ENCODE results near the gene DEF6. TPM values are rescaled to one million over a fixed set of nuclear protein-coding genes. Genes with fewer than 3 reads are reported as not detected.

Gene DEF6
- total RNA-seq, 1 experiment from 2014 or later: 37.3 TPM

DNA sequence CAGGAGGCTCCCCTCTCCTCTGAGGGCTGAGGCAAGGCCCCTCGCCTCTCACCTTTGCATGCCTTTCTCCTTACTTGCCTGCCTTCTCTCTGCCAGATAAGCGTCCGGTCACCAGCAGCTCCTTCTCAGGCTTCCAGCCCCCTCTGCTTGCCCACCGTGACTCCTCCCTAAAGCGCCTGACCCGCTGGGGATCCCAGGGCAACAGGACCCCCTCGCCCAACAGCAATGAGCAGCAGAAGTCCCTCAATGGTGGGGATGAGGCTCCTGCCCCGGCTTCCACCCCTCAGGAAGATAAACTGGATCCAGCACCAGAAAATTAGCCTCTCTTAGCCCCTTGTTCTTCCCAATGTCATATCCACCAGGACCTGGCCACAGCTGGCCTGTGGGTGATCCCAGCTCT lies 23.5 kb downstream of the DEF6 start:
- no peaks in the 10 kb centered on the region for H3K27me3 ChIP-seq (ENCODE audit: low read length)
- CTCF ChIA-PET: no interaction called here
- no peaks in the 10 kb centered on the region for H3F3A ChIP-seq (ENCODE audit: low read length, unreplicated experiment)
- no peaks in the 10 kb centered on the region for H3K9me3 ChIP-seq (ENCODE audit: low read length)
- no peak for ATAC-seq
- H3K79me2 ChIP-seq (ENCODE audit: low read length): no peaks in the 10 kb centered on the region
- no peaks in the 10 kb centered on the region for H4K20me1 ChIP-seq (ENCODE audit: low read length)
- no peak overlapping the region for H3K9ac ChIP-seq (ENCODE audit: low read length)
- H3K9me2 ChIP-seq (replicated peaks; ENCODE audit: low read length): no peaks in the 10 kb centered on the region
- H2AFZ ChIP-seq (ENCODE audit: low read length): no peak overlapping the region
- no peak for DNase-seq
- POLR2A ChIA-PET (ENCODE audit: unreplicated experiment): interaction anchor here (0.6 kb wide), 1 partner anchor 390 kb away, joined by 5 read pairs; no protein-coding TSS in a partner anchor
- H3K4me3 ChIP-seq (ENCODE audit: low read length): no peak overlapping the region
- H3K27ac ChIP-seq (ENCODE audit: low read length): no peak overlapping the region
- peaks cover 9% of the 10 kb centered on the region for H3K4me1 ChIP-seq (ENCODE audit: insufficient read depth, low read length)
- H3K36me3 ChIP-seq (ENCODE audit: low read depth, low read length): 0 out of 2 replicates have a peak, but pooled peaks cover 5% of the 10 kb centered on the region
- intact Hi-C loops (cut with micrococcal nuclease): no loop called here
- TF ChIP-seq EZH2 (IDR thresholded peaks at IDR 0.05; ENCODE audit: low read length, unreplicated experiment): no peak
- TF ChIP-seq, protein P1, sequence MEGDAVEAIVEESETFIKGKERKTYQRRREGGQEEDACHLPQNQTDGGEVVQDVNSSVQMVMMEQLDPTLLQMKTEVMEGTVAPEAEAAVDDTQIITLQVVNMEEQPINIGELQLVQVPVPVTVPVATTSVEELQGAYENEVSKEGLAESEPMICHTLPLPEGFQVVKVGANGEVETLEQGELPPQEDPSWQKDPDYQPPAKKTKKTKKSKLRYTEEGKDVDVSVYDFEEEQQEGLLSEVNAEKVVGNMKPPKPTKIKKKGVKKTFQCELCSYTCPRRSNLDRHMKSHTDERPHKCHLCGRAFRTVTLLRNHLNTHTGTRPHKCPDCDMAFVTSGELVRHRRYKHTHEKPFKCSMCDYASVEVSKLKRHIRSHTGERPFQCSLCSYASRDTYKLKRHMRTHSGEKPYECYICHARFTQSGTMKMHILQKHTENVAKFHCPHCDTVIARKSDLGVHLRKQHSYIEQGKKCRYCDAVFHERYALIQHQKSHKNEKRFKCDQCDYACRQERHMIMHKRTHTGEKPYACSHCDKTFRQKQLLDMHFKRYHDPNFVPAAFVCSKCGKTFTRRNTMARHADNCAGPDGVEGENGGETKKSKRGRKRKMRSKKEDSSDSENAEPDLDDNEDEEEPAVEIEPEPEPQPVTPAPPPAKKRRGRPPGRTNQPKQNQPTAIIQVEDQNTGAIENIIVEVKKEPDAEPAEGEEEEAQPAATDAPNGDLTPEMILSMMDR (conservative IDR thresholded peaks at IDR 0.05; ENCODE audit: low read depth, low read length): no peak
- no peak for TF ChIP-seq EZH2phosphoT487 (IDR thresholded peaks at IDR 0.05; ENCODE audit: borderline replicate concordance, low read length)
- H3K4me2 ChIP-seq (ENCODE audit: low read length): no peak overlapping the region
- TSS peak; percentile 40 for BruUV-seq (replicated peaks)

DNA sequence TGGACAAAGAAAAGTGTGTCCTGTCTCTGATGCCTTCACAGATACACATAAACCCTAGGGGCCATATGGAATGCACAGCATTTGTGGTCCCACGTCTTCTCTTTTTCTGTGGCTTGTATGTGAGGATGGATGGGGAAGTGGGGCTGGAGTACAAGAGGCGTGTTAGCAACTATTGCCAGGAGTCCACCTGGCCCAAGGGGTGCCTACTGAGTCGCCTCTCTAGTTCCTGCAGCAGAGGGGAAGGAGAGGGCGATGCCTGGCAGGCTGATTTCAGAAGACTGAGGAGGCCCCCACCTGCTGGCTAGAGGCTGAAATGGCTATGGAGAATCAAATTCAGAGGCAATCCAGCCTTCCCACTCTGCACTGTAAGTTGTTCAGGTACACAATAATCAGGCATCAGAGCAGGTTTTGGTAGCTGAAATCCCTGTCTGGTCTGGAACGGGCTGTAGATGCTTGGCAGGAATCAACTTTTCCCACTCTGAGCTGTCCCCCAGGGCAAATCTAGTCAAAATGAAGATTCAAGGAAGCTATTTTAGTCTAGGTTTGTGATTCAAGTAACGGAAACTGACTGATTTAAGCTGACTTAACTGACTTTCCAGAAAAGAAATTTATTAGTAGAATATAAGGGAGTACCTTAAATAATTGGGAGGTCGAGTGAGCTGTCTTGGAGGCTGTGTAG lies 29.9 kb downstream of the DEF6 start:
- H3K9ac ChIP-seq (ENCODE audit: low read length): no peak overlapping the region
- ChIA-PET CTCF (interaction anchor here (1.0 to 1.4 kb wide), 2 partner anchors 9 to 30 kb away, joined by 4 to 7 read pairs; partner anchors contain the start of gene DEF6), POLR2A (ENCODE audit: unreplicated experiment) (interaction anchor here (0.6 kb wide), 1 partner anchor 146 kb away, joined by 5 read pairs; no protein-coding TSS in a partner anchor)
- no peaks in the 10 kb centered on the region for H3K9me3 ChIP-seq (ENCODE audit: low read length)
- 0 out of 2 replicates have a peak, but pooled peaks cover 4% of the 10 kb centered on the region for H3K4me1 ChIP-seq (ENCODE audit: insufficient read depth, low read length)
- H4K20me1 ChIP-seq (ENCODE audit: low read length): no peaks in the 10 kb centered on the region
- no peak overlapping the region for H3K27ac ChIP-seq (ENCODE audit: low read length)
- no peaks in the 10 kb centered on the region for H3K9me2 ChIP-seq (replicated peaks; ENCODE audit: low read length)
- H2AFZ ChIP-seq (ENCODE audit: low read length): peak overlapping the region; percentile 23; the same call in 1 of the 2 replicates
- H3K4me2 ChIP-seq (ENCODE audit: low read length): no peak overlapping the region
- H3K36me3 ChIP-seq (ENCODE audit: low read depth, low read length): no peaks in the 10 kb centered on the region
- peak; percentile 85 for ATAC-seq
- peak; percentile 71 for DNase-seq
- intact Hi-C loops (cut with micrococcal nuclease): loop anchor here (1.0 kb wide), 1 partner anchor 30 kb away; the partner anchor contains the start of gene DEF6
- TF ChIP-seq EZH2 (IDR thresholded peaks at IDR 0.05; ENCODE audit: low read length, unreplicated experiment) (no peak), EZH2phosphoT487 (IDR thresholded peaks at IDR 0.05; ENCODE audit: borderline replicate concordance, low read length) (no peak)
- TF ChIP-seq, protein P1 (conservative IDR thresholded peaks at IDR 0.05; ENCODE audit: low read depth, low read length): peak; percentile 78
- no peaks in the 10 kb centered on the region for H3F3A ChIP-seq (ENCODE audit: low read length, unreplicated experiment)
- no TSS peak for BruUV-seq (replicated peaks)
- no peaks in the 10 kb centered on the region for H3K27me3 ChIP-seq (ENCODE audit: low read length)
- H3K79me2 ChIP-seq (ENCODE audit: low read length): no peaks in the 10 kb centered on the region
- no peak overlapping the region for H3K4me3 ChIP-seq (ENCODE audit: low read length)

Measured in PC-3 (cell line).